IgD-negative memory B cell (primary cell): ENCODE results near the gene PLXNB1. TPM values are rescaled to one million over a fixed set of nuclear protein-coding genes. Genes with fewer than 3 reads are reported as not detected.

Experiments
- H3K27ac Mint-ChIP-seq, 3 donors: one replicate each; pipeline ENCODE4 v1.8.0; 2020 to 2022; ENCODE audit warnings: mild to moderate bottlenecking in 3 of 3, mixed read lengths in 3 of 3, moderate library complexity in 1 of 3
- H3K27me3 Mint-ChIP-seq: one replicate; pipeline ENCODE4 v1.8.0; 2021; ENCODE audit warnings: mixed read lengths
- H3K36me3 Mint-ChIP-seq: one replicate; pipeline ENCODE4 v1.8.0; 2020; ENCODE audit warnings: mild to moderate bottlenecking, mixed read lengths
- H3K4me1 Mint-ChIP-seq, 3 donors: one replicate each; pipeline ENCODE4 v1.8.0; 2020 to 2022; ENCODE audit warnings: mixed read lengths in 3 of 3, mild to moderate bottlenecking in 1 of 3
- H3K4me3 Mint-ChIP-seq, 4 donors: one replicate each; pipeline ENCODE4 v1.8.0; 2020 to 2022; ENCODE audit warnings: mild to moderate bottlenecking in 4 of 4, mixed read lengths in 4 of 4, moderate library complexity in 3 of 4
- H3K9me3 Mint-ChIP-seq, 3 donors: one replicate each; pipeline ENCODE4 v1.8.0; 2020 to 2021; ENCODE audit warnings: mixed read lengths in 3 of 3, mild to moderate bottlenecking in 1 of 3
- polyA plus RNA-seq: library from polyadenylated mRNA; unstranded; fragments of 300-500 nt; fragmentation: Illumina TruSeq; gene quantifications from one replicate; pipeline ENCODE4 v1.2.3, GENCODE V29; 2021

PLXNB1 gene
- polyA plus RNA-seq, 1 donor from 2014 or later = not detected

DNA sequence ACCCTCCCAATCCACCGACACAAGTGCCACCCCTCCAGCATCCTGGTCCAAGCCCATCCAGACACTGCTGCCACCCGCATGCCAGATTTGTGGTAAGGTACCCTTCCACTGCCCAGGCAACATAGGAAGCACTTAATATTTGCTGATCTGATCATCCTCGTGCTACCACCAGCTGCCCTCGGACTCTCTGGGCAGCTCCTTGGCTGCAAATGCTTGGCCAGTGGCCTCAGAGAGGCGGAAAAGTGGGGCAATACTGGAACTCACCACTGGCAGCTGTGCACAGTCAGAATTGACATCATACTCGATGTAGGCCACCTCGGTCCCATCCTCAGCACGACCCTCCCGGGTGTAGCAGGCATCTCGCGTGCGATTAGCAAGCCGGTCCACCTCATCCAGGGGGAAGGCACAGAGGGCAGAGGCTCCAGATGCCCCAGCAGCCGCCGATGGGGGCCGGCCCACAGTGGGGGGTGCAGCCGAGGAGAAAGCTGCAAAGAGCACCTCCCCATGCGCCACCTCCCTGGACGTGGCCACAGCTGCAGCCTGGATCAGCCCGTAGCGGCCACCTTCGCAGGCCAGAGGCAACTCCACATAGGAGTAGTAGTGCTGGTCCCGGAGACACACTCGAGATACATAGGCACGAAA is 6.5 kb downstream of the PLXNB1 start:
- H3K27ac Mint-ChIP-seq = no peak overlapping the region

DNA sequence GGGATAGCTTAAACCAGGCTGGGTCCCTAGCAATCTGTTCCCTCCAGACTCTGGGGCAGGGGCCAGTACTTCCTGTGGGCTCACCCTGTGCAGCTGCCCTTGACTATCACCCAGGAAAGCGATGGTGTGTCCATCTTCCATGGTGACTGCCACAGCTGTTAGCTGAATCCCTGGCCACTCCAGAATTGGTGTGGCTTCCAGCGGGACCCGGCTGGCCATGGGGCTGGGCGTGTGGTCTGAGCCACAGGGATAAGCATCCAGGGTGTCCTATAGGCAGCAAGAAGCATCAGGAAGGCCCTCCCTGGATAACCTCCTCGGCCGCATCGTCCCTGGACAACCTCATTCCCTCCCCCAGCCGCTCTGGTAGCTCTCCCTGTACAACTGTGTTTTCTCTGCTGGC is 7.2 kb downstream of the PLXNB1 start:
- no peak overlapping the region for H3K27ac Mint-ChIP-seq
- H3K9me3 Mint-ChIP-seq = no peaks in the 10 kb centered on the region
- no peaks in the 10 kb centered on the region for H3K36me3 Mint-ChIP-seq
- peaks cover 7% of the 10 kb centered on the region for H3K27me3 Mint-ChIP-seq
- H3K4me3 Mint-ChIP-seq = no peak overlapping the region
- H3K4me1 Mint-ChIP-seq = peaks cover 0 to 4% (median 2%) of the 10 kb centered on the region in 3 donors

More for the DNA sequence above, 6.5 kb downstream of the PLXNB1 start:
- Mint-ChIP-seq H3K27me3 (peaks cover 11% of the 10 kb centered on the region), H3K36me3 (no peaks in the 10 kb centered on the region), H3K4me1 (peaks cover 2 to 4% (median 3%) of the 10 kb centered on the region in 3 donors), H3K9me3 (no peaks in the 10 kb centered on the region), H3K4me3 (no peak overlapping the region)

DNA sequence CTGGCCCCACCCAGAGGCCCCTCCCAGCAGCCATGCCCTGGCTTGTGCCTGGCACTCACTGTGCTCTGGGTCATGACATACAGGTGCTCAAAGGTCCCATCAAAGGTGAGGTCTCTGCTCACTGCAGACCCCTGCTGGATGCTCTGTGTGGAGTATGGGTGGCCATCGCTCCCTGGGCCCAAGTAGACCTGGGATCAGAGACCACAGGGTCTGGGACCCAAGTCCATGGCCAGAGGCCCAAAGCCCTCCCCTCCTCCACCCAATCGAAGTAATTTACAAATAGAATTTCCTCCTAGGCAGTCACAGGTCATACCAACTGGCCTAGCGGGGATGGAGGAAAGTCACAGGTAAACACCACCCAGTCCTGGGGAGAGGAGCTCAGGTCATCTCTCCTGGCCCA is 7.6 kb downstream of the PLXNB1 start:
- peaks cover 7% of the 10 kb centered on the region for H3K27me3 Mint-ChIP-seq
- no peaks in the 10 kb centered on the region for H3K9me3 Mint-ChIP-seq
- peaks cover 0 to 3% (median 2%) of the 10 kb centered on the region in 3 donors for H3K4me1 Mint-ChIP-seq
- no peak overlapping the region for H3K4me3 Mint-ChIP-seq
- no peaks in the 10 kb centered on the region for H3K36me3 Mint-ChIP-seq
- no peak overlapping the region for H3K27ac Mint-ChIP-seq

DNA sequence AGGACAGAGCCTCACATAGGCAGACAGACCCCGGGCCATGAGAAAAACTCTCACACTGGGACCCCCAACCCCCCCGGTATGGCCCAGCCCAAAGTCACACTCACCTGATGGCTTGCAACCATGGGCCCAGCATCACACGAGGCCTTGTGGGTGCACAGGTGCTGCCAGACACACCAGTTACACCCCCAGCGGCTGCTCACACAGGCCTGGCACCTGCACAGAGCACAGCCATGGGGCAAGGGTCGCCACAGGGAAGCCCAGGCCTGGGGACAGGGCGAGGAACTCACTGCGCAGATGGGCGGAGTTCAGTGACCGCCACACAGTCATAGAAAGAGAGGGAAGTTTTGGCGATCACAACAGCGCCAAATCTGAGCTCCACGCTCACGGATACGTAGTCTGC is 9.3 kb downstream of the PLXNB1 start:
- no peak overlapping the region for H3K27ac Mint-ChIP-seq
- H3K4me3 Mint-ChIP-seq = no peak overlapping the region
- peaks cover 7% of the 10 kb centered on the region for H3K27me3 Mint-ChIP-seq
- H3K4me1 Mint-ChIP-seq = peaks cover 0 to 3% (median 0%) of the 10 kb centered on the region in 3 donors
- H3K36me3 Mint-ChIP-seq = no peaks in the 10 kb centered on the region
- H3K9me3 Mint-ChIP-seq = no peaks in the 10 kb centered on the region

GRCh38 chr3:48419597-48419996 is 10.3 kb downstream of the PLXNB1 start:
- peaks cover 0 to 4% (median 0%) of the 10 kb centered on the region in 3 donors for H3K4me1 Mint-ChIP-seq
- H3K4me3 Mint-ChIP-seq = no peak overlapping the region
- no peaks in the 10 kb centered on the region for H3K36me3 Mint-ChIP-seq
- H3K27me3 Mint-ChIP-seq = peaks cover 4% of the 10 kb centered on the region
- H3K9me3 Mint-ChIP-seq = no peaks in the 10 kb centered on the region
- no peak overlapping the region for H3K27ac Mint-ChIP-seq

DNA sequence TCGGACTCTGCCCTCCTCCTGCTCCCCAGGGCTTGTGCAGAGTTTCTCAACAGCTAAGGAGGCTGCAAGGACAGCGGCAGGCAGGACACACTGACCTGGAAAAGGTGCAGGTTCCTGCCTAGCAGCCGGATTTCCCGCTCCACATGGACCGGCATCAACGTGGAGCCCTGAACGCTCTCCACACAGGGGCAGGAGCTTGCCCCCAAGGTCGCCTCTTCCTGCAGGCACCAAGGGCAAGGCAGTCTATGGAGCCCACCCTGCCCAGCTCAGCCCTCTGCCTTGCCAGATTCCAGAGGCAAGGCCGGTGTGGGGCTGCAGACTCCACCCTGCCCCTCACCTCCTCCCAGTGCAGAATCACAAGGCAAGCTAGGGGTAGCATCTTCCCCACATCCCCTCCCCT is 10.7 kb downstream of the PLXNB1 start:
- peaks cover 4% of the 10 kb centered on the region for H3K27me3 Mint-ChIP-seq
- H3K27ac Mint-ChIP-seq = no peak overlapping the region
- no peaks in the 10 kb centered on the region for H3K9me3 Mint-ChIP-seq
- peaks cover 0 to 4% (median 0%) of the 10 kb centered on the region in 3 donors for H3K4me1 Mint-ChIP-seq
- H3K4me3 Mint-ChIP-seq = no peak overlapping the region
- H3K36me3 Mint-ChIP-seq = no peaks in the 10 kb centered on the region

GRCh38 chr3:48418651-48419050 is 11.2 kb downstream of the PLXNB1 start:
- Mint-ChIP-seq H3K4me1 (peaks cover 0 to 4% (median 0%) of the 10 kb centered on the region in 3 donors), H3K9me3 (no peaks in the 10 kb centered on the region), H3K27ac (no peak overlapping the region), H3K4me3 (no peak overlapping the region), H3K36me3 (no peaks in the 10 kb centered on the region), H3K27me3 (peaks cover 4% of the 10 kb centered on the region)

DNA sequence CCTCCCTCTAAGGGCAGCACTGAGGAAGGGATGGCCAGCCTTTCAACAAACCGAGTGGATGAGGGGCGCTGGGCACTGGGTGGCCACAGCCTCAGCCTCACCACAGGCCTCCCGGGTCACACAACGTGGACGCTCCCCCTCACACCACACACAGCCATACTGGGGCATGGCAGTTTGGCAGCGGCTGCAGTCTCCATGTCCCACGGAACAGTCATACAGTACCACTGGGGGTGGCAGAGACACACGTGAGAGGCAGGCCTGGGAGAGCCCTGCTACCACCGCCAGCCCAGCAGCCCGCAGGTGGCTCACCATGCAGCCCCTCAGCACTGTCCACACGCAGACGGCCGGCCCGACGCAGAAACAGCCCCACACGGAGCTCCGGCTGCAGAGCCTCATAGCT is 11.7 kb downstream of the PLXNB1 start:
- peaks cover 0 to 4% (median 0%) of the 10 kb centered on the region in 3 donors for H3K4me1 Mint-ChIP-seq
- H3K4me3 Mint-ChIP-seq = no peak overlapping the region
- peaks cover 4% of the 10 kb centered on the region for H3K27me3 Mint-ChIP-seq
- no peak overlapping the region for H3K27ac Mint-ChIP-seq
- no peaks in the 10 kb centered on the region for H3K9me3 Mint-ChIP-seq
- H3K36me3 Mint-ChIP-seq = no peaks in the 10 kb centered on the region

- no peak overlapping the region for H3K27ac Mint-ChIP-seq
- H3K9me3 Mint-ChIP-seq = no peaks in the 10 kb centered on the region
- H3K36me3 Mint-ChIP-seq = no peaks in the 10 kb centered on the region
- H3K4me1 Mint-ChIP-seq = peaks cover 0 to 4% (median 0%) of the 10 kb centered on the region in 3 donors
- H3K27me3 Mint-ChIP-seq = peaks cover 1% of the 10 kb centered on the region
- H3K4me3 Mint-ChIP-seq = no peak overlapping the region
Observed at GRCh38 chr3:48417529-48418108, 12.3 kb downstream of the PLXNB1 start.

DNA sequence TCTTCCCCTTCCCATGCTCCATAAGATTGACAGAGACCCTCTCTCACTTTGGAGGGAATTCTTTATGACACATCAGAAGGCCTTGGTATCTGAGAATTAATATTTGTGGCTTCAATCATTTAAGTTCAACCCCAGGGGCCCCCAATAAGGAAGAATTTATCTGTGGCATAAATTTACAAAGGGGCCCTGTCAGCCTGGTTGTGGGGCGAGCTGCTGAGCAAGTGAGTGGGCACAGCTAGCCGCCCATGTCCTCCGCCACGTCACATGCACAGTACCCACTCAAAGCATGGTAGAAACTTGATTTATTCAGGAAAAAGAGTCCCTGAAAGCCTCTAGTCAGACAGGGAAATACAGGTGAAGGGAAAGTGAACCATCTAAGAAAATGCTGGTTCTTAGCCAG is 13.3 kb downstream of the PLXNB1 start:
- H3K27ac Mint-ChIP-seq = no peak overlapping the region
- H3K4me3 Mint-ChIP-seq = no peak overlapping the region

GRCh38 chr3:48416091-48416505 is 13.8 kb downstream of the PLXNB1 start:
- H3K36me3 Mint-ChIP-seq = no peaks in the 10 kb centered on the region
- peaks cover 0 to 2% (median 0%) of the 10 kb centered on the region in 3 donors for H3K4me1 Mint-ChIP-seq
- H3K27me3 Mint-ChIP-seq = no peaks in the 10 kb centered on the region
- H3K27ac Mint-ChIP-seq = no peak overlapping the region
- no peaks in the 10 kb centered on the region for H3K9me3 Mint-ChIP-seq
- H3K4me3 Mint-ChIP-seq = no peak overlapping the region

More for the DNA sequence above, 13.3 kb downstream of the PLXNB1 start:
- H3K27me3 Mint-ChIP-seq = peaks cover 1% of the 10 kb centered on the region
- H3K4me1 Mint-ChIP-seq = peaks cover 0 to 2% (median 0%) of the 10 kb centered on the region in 3 donors
- no peaks in the 10 kb centered on the region for H3K9me3 Mint-ChIP-seq
- no peaks in the 10 kb centered on the region for H3K36me3 Mint-ChIP-seq

- Mint-ChIP-seq H3K4me3 (no peak overlapping the region), H3K9me3 (no peaks in the 10 kb centered on the region), H3K27ac (no peak overlapping the region), H3K27me3 (no peaks in the 10 kb centered on the region), H3K4me1 (peaks cover 0 to 2% (median 0%) of the 10 kb centered on the region in 3 donors), H3K36me3 (no peaks in the 10 kb centered on the region)
Observed at GRCh38 chr3:48415251-48415953, 14.5 kb downstream of the PLXNB1 start.

DNA sequence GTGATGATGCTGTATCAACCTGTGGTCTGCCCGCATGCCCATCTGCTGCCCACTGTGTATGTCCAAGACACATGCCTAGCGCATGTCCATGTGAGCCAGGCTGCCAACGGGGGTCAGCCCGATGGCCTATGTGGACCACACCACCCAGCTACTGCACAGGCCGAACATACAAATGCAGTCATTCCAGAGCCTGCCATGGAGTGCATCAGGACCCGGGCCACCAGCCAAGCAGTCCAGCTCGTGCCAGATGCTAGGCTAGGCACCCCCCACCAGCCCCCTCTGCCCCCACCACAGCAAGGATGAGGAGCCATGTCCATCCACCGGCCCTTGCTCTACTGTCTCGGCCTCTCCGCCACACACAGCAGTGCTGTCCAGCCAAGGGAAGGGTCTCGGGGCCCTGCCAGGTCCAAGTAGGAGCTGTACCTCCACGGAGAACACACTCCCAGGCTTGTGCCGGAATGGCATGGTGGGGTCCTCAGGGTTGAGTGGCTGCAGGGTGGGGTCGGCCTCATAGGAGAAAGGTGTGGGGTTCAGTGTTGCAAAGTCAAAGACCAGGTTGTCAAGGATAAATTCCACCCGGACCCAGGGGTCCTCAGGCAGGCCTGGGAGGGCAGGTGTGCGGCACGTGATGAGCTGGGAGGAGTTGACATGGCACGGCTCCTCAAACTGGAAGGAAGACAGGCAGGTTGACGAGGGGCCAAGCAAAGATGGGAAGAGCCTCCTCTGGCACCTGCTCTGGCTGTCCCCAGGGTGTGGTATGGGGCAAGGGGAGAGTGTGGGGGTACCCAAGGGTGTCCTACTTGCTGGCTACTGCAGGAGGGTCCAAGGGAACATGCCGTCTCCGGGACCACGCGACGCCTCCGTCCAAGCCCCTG is 15.3 kb downstream of the PLXNB1 start:
- Mint-ChIP-seq H3K4me1 (peaks cover 0 to 2% (median 0%) of the 10 kb centered on the region in 3 donors), H3K36me3 (no peaks in the 10 kb centered on the region), H3K27ac (no peak overlapping the region), H3K4me3 (no peak overlapping the region), H3K9me3 (no peaks in the 10 kb centered on the region), H3K27me3 (no peaks in the 10 kb centered on the region)

- Mint-ChIP-seq H3K27me3 (no peaks in the 10 kb centered on the region), H3K36me3 (no peaks in the 10 kb centered on the region), H3K27ac (no peak overlapping the region), H3K4me3 (no peak overlapping the region), H3K9me3 (no peaks in the 10 kb centered on the region), H3K4me1 (peaks cover 0 to 2% (median 0%) of the 10 kb centered on the region in 3 donors)
Observed at GRCh38 chr3:48413611-48414010, 16.3 kb downstream of the PLXNB1 start.

DNA sequence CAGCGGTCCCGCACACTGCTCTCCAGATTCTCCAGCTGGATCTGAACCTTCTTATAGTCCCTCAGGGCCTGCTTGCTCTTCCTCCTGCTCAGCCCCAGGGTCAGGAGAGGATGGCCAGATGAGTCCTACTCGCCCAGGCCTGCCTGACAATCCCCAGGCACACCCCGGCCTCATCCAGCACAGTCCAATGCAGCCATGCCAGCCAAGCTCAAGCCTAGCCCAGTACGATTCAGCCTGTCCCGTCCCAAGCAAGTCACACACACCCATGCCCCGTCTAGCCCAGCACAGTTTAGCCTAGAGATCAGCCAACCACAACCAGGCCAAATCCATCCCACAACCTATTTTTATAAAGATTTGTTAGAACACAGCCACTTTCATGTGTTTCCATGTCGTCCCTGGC is 16.8 kb downstream of the PLXNB1 start:
- Mint-ChIP-seq H3K27ac (no peak overlapping the region), H3K4me3 (no peak overlapping the region)

More for the DNA sequence above, 16.8 kb downstream of the PLXNB1 start:
- Mint-ChIP-seq H3K36me3 (no peaks in the 10 kb centered on the region), H3K9me3 (no peaks in the 10 kb centered on the region), H3K27me3 (no peaks in the 10 kb centered on the region), H3K4me1 (peaks cover 0 to 4% (median 0%) of the 10 kb centered on the region in 3 donors)
